Ishikawa (cell line): ENCODE measurements around the gene MRPL19.

Experiments used
- EP300 ChIP-seq: IDR thresholded peaks from 2 replicates; pipeline ENCODE4 v1.6.1; 2012; ENCODE audit warnings: borderline replicate concordance
- RAD21 ChIP-seq: IDR thresholded peaks from 2 replicates; pipeline ENCODE4 v1.6.1; 2012; ENCODE audit warnings: low read depth
- USF1 ChIP-seq: IDR thresholded peaks from 2 replicates; pipeline ENCODE4 v1.6.1; 2012
- TF ChIP-seq, protein P1 (sequence below): IDR thresholded peaks from 2 replicates; pipeline ENCODE4 v1.6.1; 2012; ENCODE audit warnings: low read depth, mild to moderate bottlenecking

- TF ChIP-seq RAD21: no peak
- TF ChIP-seq USF1: no peak
- no peak for TF ChIP-seq EP300
- TF ChIP-seq, protein P1, sequence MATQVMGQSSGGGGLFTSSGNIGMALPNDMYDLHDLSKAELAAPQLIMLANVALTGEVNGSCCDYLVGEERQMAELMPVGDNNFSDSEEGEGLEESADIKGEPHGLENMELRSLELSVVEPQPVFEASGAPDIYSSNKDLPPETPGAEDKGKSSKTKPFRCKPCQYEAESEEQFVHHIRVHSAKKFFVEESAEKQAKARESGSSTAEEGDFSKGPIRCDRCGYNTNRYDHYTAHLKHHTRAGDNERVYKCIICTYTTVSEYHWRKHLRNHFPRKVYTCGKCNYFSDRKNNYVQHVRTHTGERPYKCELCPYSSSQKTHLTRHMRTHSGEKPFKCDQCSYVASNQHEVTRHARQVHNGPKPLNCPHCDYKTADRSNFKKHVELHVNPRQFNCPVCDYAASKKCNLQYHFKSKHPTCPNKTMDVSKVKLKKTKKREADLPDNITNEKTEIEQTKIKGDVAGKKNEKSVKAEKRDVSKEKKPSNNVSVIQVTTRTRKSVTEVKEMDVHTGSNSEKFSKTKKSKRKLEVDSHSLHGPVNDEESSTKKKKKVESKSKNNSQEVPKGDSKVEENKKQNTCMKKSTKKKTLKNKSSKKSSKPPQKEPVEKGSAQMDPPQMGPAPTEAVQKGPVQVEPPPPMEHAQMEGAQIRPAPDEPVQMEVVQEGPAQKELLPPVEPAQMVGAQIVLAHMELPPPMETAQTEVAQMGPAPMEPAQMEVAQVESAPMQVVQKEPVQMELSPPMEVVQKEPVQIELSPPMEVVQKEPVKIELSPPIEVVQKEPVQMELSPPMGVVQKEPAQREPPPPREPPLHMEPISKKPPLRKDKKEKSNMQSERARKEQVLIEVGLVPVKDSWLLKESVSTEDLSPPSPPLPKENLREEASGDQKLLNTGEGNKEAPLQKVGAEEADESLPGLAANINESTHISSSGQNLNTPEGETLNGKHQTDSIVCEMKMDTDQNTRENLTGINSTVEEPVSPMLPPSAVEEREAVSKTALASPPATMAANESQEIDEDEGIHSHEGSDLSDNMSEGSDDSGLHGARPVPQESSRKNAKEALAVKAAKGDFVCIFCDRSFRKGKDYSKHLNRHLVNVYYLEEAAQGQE: no peak
Measured at GRCh38 chr2:75719616-75720015, 73.0 kb downstream of the MRPL19 start.
